IPS DF 4.7 (cell line): ENCODE data around the gene MST1.
"Not testable (repeated sequence)": the region's sequence is repeated elsewhere in the genome, so short reads cannot be mapped to it uniquely, and the experiment has no call there.

ENCODE experiments used
- DNase-seq: peaks from one replicate; pipeline ENCODE4 v3.0.0-alpha.2; 2013; ENCODE audit warnings: low spot score; ENCODE audit errors: extremely low read depth

The MST1 gene

DNA sequence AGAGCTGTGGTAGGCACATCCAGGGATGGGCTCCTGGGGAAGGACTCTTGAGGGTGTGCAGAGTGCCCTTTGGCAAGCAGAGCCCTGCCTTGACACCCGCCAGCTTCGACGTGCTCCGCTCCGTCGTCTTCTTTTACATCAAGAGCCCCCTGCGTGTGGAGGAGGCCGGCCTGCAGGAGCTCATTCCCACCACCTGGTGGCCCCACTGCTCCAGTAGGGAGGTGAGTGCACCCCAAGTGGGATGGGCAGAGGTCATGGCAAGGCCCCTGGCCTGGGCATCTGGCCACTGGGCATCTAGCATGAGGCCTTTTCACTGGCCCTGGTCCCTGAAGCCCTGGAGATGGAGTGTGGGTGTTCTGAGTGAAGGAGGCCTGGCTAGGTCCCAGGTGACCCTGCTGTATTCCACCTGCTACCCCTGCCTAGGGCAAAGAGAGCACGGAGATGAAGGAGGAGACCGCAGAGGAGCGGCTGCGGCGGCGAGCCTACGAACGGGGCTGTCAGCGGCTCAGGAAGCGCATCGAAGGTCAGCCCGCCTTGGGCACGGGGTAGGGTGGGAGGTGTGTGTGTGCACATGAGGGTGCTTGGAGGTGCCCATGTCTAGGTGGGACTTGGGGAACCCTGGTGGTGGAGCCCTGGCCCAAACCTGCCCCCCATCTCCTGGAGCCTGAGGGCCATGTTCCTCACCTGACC lies 12.3 kb upstream of the MST1 start:
- DNase-seq = no peak

DNA sequence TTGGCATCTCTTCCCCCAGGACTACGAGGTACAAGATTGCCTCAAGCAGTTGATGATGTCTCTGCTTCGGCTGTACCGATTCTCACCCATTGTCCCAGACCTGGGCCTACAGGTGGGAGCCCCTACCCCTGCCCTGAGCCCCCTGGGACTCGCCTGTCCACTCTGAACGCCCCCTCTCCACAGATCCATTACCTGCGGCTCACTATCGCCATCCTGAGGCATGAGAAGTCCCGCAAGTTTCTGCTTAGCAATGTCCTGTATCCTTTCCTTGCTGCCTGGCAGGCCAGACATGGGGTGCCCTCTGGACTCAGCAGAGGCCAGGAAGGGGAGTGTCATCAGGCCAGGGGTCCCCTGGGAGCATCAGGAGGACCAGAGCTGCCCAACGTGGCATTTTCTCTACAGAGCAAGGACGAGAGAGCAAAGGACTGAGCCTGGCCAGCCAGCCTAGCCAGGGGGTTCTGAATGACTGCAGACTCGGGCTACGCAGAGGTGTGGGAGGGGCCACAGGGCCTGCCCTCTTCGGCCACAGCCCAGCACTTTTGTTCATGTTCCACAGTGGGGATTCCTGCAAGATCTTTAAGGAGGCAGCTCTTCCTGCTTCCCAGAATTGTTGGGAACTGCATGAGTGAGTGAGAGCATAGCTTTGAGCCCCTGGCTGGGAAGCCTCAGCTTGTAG lies 11.3 kb upstream of the MST1 start:
- DNase-seq = no peak

DNA sequence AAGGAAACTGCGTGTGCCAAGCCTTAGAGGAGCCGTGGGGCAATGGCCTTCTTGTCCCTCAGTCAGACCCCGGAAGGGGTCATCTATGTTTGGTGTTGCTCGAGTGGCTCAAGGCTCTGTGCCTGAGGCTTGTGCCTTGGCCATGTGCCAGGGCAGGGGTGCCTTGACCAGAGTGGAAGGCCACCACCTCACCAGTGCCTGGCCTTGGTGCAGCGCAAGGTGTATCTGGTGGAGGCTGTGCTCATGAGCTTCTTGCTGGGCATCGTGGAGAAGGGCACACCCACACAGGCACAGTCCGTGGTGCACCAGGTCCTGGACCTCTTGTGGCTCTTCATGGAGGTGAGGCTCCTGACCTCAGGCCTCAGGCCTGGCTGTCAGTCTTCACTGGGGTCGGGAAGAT lies 10.7 kb upstream of the MST1 start:
- no peak for DNase-seq

GRCh38 chr3:49699281-49699979 lies 10.2 kb upstream of the MST1 start:
- no peak for DNase-seq

- not testable (repeated sequence) for DNase-seq
Observed at GRCh38 chr3:49695350-49696015, 6.2 kb upstream of the MST1 start.

DNA sequence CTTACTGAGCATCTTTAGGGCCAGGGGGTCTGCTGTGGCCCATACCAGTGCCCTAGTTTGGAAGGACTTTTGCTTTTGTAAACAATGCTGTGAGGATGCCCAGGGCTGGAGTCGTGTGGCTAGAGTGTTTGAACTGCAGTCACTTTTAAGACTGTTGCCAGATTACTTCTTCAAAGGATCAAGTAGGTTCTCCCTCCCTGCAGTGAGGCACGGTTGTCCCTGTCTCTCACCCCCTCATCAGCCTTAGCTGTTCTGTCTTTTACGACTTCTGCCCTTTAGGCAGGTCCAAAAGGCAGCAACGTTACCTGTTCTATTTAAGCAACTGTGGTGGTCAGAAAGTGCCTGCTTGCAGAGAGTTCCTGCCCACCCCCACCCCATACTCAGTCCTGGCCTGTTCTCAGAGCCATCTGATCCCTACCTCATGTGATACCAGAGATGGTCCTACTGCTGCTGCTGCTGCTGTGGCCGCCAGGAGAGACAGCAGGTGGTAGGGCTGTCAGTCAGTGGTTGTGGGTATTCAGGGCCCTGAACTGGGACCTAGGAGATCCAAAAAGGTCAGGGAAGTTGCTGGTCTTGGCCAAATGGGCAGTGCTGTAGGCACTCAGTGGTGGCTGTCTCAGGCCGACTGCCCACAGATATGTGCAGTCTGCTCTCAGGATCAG lies 5.3 kb upstream of the MST1 start:
- not testable (repeated sequence) for DNase-seq

GRCh38 chr3:49691481-49691880 lies 2.2 kb upstream of the MST1 start:
- DNase-seq = not testable (repeated sequence)

GRCh38 chr3:49690856-49691255 lies 1.6 kb upstream of the MST1 start:
- not testable (repeated sequence) for DNase-seq

DNA sequence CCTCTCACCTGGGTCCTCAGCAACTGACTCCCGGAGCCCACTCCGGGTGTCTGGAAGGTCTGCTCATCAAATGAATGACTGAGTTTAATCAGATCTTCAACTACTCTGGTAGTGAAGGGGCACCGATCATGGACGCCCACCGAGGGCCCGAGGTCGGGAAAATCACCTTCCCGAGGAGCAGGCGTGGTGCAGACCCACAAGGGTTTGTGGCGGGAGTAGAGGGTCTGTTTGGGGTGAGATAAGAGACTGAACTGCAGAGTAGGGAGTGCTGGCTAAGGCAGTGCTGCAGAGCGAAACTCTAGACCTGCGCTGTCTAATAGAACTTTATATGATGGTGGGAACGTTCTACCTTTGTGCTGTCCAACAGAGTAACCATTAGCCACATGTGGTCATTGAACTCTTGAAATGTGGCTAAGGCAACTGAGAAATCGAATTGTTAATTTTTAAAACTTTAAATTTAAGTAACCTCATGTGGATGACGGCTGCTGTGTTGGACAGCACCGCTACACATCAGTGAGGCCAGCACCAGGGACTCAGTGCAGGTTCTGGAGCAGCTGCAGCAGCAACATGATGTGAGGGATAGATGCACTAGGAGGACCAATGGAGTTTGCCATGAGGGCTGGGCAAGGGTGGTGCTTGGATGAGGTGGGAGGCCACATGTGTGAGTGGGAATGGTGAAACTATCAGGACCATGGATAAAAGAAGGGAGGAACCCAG lies 792 bp upstream of the MST1 start:
- DNase-seq = not testable (repeated sequence)

DNA sequence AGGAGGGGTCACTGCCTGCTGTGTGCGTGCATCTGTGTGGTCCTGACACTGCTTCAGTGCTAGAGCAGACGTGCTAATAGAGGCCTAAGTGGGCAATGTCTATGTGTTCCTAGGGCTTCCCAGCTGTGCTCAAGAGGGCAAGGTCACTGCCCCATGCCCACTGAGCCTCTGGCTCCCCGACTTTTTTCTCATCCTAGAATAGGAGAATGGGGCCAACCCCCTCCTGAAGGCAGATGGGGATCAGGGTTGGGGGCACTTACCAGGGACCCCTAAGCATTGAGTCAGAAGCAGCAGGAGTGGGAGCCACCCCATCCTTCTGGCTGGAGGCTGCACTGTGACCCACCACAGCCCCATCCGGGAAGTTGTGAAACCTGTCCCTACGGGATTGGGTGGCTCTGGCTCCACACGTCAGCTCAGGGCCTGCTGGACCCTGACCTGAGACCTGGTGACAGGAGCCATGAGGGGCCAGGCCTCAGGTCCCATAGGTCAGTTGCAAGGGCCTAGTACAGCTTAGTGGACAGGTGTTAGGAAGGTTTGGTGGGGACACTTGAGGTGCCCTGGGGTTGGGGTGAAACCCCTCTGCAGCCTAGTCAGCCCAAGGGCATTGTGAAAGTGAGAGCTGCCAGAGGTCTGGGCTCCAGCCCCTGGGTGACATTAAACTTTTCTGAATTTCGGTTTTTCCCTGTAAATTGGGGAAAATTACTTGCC lies 782 bp downstream of the MST1 start:
- not testable (repeated sequence) for DNase-seq

- not testable (repeated sequence) for DNase-seq
Observed at GRCh38 chr3:49687424-49687795, 1.9 kb downstream of the MST1 start.

GRCh38 chr3:49686769-49687423 lies 2.4 kb downstream of the MST1 start:
- not testable (repeated sequence) for DNase-seq

GRCh38 chr3:49686346-49686745 lies 2.9 kb downstream of the MST1 start:
- DNase-seq = not testable (repeated sequence)

DNA sequence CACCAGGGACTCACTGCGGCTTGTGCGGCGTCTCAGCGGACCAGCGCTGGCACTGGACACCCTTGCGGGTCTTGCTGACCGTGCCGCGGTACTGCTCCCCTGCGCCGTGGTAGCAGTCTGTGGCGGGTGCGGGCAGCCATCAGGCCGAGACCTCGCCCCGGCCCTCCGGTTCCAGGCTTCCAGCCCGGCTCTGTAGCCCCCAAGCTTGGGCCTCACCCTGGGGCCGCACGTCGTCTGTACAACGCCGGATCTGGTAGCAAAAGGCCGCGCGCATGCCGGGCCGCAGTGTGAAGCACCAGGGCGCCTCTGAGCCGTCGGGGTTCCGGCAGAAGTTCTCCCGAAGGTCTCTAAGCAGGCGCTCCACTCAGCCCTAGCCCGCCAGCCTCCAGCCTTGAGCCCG lies 3.4 kb downstream of the MST1 start:
- DNase-seq = not testable (repeated sequence)

DNA sequence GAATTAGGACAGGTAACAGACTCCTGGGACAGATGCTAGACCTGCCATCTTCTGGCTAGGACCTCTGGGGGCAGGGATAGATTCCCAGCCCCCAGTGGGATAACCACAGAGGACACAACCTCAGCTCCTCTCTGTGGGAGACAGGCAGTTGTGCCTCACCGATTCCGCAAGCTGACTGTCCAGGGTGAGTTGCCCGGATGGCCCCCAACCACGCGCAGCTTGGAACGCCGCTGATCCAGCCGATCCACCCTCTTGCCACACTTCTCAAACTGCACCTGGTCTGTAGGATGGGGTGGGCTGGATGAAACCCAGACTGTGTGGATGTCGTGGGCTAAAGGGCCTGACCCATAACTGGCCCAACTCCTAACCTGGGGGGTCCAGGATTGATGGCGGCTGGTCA lies 4.2 kb downstream of the MST1 start:
- DNase-seq = not testable (repeated sequence)

DNA sequence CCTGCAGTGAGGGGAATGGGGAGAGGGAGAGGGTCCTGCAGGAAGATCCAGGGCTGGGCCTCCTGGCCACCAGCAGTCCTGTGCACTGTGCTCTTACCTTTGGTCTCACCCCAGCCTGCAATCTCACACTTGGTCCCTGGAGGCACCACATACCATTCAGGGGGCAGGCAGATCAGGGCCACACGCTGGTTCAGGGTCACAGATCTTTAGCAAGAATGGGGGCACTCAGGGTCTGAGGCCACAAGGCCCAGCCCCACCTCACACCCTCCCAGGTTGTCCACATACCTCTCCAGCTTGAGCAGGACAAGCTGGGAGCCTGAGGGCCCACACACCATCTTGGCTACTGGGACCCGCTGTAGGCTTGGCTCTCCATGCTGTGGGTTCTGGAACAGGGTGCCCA lies 4.8 kb downstream of the MST1 start:
- DNase-seq = not testable (repeated sequence)

GRCh38 chr3:49683162-49683561 lies 6.1 kb downstream of the MST1 start:
- DNase-seq = no peak

- DNase-seq = no peak
Observed at GRCh38 chr3:49681543-49681942, 7.7 kb downstream of the MST1 start.

GRCh38 chr3:49681232-49681522 lies 8.1 kb downstream of the MST1 start:
- no peak for DNase-seq
